PFSK-1 (cell line): Measurements from ENCODE around the gene TOP1.

Source experiments
- FOXP2 ChIP-seq: optimal IDR thresholded peaks from 2 replicates; pipeline ENCODE3; 2011; ENCODE audit warnings: borderline replicate concordance, control low read depth, inconsistent platforms; ENCODE audit not compliant: insufficient read depth; ENCODE audit errors: extremely low read length, extremely low read depth
- POLR2AphosphoS5 ChIP-seq: IDR thresholded peaks from 2 replicates; pipeline ENCODE4 v1.6.1; 2012; ENCODE audit warnings: low read depth, mild to moderate bottlenecking, control low read depth, low read length, moderate library complexity
- SIN3A ChIP-seq: IDR thresholded peaks from 2 replicates; pipeline ENCODE4 v1.6.1; 2012; ENCODE audit warnings: mild to moderate bottlenecking, low read length, moderate library complexity, borderline replicate concordance; ENCODE audit not compliant: insufficient read depth
- TAF1 ChIP-seq: IDR thresholded peaks from 2 replicates; pipeline ENCODE4 v1.6.1; 2012; ENCODE audit warnings: low read length, control low read depth, borderline replicate concordance; ENCODE audit not compliant: insufficient read depth
- TF ChIP-seq, protein P1 (sequence below), 2 experiments: IDR thresholded peaks; 2 replicates each; pipeline versions ENCODE4 v1.6.1 to v1.8.0; 2011 to 2012; ENCODE audit warnings: low read depth in 2 of 2, low read length in 2 of 2, control low read depth in 1 of 2, inconsistent platforms in 1 of 2, mild to moderate bottlenecking in 1 of 2, moderate library complexity in 1 of 2; ENCODE audit not compliant: insufficient read depth in 1 of 2

Gene TOP1

DNA sequence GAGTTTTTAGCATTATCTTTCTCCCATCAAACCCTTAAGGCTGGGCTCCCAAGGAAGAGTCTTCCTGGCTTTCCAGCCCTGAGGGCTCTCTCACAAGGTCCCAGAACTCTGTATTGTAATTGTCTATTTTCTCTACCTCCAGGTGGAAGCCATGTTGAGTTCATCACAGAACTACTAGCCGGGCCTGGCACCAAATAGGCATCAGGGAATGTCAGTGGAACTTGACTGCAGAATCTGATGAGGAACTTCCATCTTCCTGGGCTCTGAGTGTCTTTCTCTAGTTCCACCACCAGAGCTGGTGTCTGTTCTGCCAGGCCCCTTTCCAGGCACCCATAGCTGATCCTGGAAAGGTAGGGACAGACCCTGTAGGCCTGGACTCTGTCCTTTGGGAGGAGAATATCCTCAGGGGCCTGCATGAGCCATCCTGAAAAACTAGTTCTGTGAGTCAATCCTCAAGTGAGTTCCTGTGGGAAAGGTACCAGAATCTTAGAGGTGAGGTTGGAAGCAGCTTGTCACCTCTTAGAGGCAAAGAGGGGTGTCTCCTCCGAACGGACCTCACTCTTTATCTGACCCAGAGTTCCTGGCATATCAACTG lies 11.1 kb upstream of the TOP1 start:
- TF ChIP-seq FOXP2 (no peak), TAF1 (no peak), SIN3A (no peak), POLR2AphosphoS5 (no peak)
- TF ChIP-seq, protein P1, sequence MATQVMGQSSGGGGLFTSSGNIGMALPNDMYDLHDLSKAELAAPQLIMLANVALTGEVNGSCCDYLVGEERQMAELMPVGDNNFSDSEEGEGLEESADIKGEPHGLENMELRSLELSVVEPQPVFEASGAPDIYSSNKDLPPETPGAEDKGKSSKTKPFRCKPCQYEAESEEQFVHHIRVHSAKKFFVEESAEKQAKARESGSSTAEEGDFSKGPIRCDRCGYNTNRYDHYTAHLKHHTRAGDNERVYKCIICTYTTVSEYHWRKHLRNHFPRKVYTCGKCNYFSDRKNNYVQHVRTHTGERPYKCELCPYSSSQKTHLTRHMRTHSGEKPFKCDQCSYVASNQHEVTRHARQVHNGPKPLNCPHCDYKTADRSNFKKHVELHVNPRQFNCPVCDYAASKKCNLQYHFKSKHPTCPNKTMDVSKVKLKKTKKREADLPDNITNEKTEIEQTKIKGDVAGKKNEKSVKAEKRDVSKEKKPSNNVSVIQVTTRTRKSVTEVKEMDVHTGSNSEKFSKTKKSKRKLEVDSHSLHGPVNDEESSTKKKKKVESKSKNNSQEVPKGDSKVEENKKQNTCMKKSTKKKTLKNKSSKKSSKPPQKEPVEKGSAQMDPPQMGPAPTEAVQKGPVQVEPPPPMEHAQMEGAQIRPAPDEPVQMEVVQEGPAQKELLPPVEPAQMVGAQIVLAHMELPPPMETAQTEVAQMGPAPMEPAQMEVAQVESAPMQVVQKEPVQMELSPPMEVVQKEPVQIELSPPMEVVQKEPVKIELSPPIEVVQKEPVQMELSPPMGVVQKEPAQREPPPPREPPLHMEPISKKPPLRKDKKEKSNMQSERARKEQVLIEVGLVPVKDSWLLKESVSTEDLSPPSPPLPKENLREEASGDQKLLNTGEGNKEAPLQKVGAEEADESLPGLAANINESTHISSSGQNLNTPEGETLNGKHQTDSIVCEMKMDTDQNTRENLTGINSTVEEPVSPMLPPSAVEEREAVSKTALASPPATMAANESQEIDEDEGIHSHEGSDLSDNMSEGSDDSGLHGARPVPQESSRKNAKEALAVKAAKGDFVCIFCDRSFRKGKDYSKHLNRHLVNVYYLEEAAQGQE (IDR thresholded peaks at IDR 0.05; ENCODE audit: insufficient read depth in 1 of 2, low read depth in 2 of 2, low read length in 2 of 2), result no peak

GRCh38 chr20:41018153-41018552 lies 10.5 kb upstream of the TOP1 start:
- TF ChIP-seq POLR2AphosphoS5, result no peak
- no peak for TF ChIP-seq SIN3A

DNA sequence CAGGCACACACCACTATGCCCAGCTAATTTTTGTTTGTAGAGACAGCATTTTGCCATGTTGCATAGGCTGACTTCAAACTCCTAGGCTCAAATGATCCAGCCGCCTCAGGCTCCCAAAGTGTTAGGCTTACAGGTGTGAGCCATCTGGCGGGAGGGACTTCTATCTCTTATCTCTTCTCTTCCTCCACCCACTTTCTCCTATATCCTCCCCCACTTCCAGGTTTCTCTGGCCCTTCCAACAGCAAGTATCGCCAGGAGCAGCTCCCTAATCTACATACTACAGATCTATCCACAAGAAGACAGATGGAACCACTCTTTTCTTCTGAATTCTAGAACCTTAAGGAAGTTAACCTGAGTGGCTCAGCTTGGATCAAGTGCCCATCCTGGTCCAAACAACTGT lies 5.1 kb upstream of the TOP1 start:
- TF ChIP-seq SIN3A (no peak), POLR2AphosphoS5 (no peak), FOXP2 (no peak)
- TF ChIP-seq, protein P1 (IDR thresholded peaks at IDR 0.05; ENCODE audit: insufficient read depth in 1 of 2, low read depth in 2 of 2, low read length in 2 of 2), result no peak

- TF ChIP-seq SIN3A (no peak), POLR2AphosphoS5 (no peak), TAF1 (no peak), FOXP2 (no peak)
- TF ChIP-seq, protein P1 (IDR thresholded peaks at IDR 0.05; ENCODE audit: insufficient read depth in 1 of 2, low read depth in 2 of 2, low read length in 2 of 2), result no peak
Measured at GRCh38 chr20:41027366-41027765, 1.3 kb upstream of the TOP1 start.

DNA sequence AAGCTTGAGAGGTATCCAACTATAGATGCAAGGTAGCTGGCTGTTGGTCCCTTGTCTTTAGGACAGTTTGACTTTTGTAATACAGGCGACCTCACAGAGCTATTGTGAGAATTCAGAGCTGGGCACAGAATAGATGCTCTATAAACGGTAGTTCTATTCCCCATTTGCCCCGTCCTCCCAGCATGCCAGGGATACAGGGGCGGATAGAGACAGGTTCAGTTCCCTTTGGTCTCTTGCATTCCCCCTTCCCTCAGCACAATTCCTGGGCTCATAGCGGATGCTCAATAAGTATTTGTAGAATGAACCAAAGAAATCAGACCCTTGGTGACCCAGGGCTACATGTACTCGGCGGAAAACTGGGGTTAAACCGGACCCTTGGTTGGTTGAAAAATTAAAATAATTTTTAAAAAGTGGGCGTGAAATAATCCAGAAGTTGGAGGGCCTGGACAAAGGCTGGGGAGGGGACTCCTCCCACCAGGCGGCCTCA lies 707 bp upstream of the TOP1 start:
- TF ChIP-seq POLR2AphosphoS5, result no peak
- TF ChIP-seq, protein P1 (IDR thresholded peaks at IDR 0.05; ENCODE audit: insufficient read depth in 1 of 2, low read depth in 2 of 2, low read length in 2 of 2), result no peak
- TF ChIP-seq FOXP2, result no peak
- no peak for TF ChIP-seq TAF1
- TF ChIP-seq SIN3A, result no peak
